ENCODE measurements around the gene LRRC39. TPM values are rescaled to one million over a fixed set of nuclear protein-coding genes. Genes with fewer than 3 reads are reported as not detected.
A peak's percentile ranks its signal among the peaks of the same experiment; 100 is the strongest.
"Not testable (repeated sequence)": the region's sequence is repeated elsewhere in the genome, so short reads cannot be mapped to it uniquely, and the experiment has no call there.

LRRC39 gene
- 164 TPM for total RNA-seq

DNA sequence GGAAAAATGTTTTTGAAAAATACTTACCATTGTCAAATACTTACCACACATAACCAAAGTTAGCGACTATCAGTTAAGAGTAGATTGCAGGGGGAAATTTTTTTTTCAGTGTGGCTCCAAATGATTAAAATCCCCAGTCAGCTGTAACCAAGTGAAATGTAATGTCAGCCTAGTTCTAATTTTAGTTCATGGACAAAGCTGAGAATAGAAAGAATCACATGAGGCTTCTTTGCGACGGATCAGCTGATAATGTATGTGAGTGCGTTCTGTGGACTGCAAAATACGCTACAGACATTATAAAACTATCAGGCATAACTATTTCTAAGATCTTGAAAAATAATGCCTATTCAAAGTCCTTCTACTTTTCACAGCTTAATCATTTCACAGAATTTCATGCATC, at the start of gene LRRC39:
Gene LRRC39, minus strand, starts transcription at position 166 of the 400 bp plus-strand sequence. CDS start 9,740 bp downstream, outside the sequence.
- Histone ChIP-seq H3K27me3 (ENCODE audit: control insufficient read depth in 3 of 3, insufficient read depth in 3 of 3, low read length in 3 of 3) (no peaks in the 10 kb centered on the region), H3K36me3 (ENCODE audit: control insufficient read depth in 3 of 3, insufficient read depth in 3 of 3, low read length in 3 of 3) (peaks cover 0 to 6% (median 5%) of the 10 kb centered on the region in 3 donors), H3K9ac (ENCODE audit: low read depth in 1 of 3, low read length in 3 of 3) (peak within 1 kb of the TSS; percentile 73 to 83 (median 77)), H3K9me3 (ENCODE audit: control insufficient read depth in 3 of 3, low read length in 3 of 3) (no peaks in the 10 kb centered on the region), H3K4me1 (ENCODE audit: control insufficient read depth in 3 of 3, insufficient read depth in 3 of 3, low read length in 3 of 3) (peaks cover 4 to 10% (median 8%) of the 10 kb centered on the region in 3 donors), H3K4me3 (ENCODE audit: low read length in 3 of 3) (peak within 1 kb of the TSS; percentile 71 to 76 (median 75)), H3K27ac (ENCODE audit: low read depth, low read length) (peak within 1 kb of the TSS; percentile 96)

GRCh38 chr1:100222428-100222827, 44.4 kb upstream of the LRRC39 start:
- H3K36me3 ChIP-seq (ENCODE audit: control insufficient read depth in 3 of 3, insufficient read depth in 3 of 3, low read length in 3 of 3), result peaks cover 0 to 9% (median 0%) of the 10 kb centered on the region in 3 donors
- H3K27me3 ChIP-seq (ENCODE audit: control insufficient read depth in 3 of 3, insufficient read depth in 3 of 3, low read length in 3 of 3), result no peaks in the 10 kb centered on the region
- no peak overlapping the region for H3K4me3 ChIP-seq (ENCODE audit: low read length in 3 of 3)
- peaks cover 4 to 7% (median 4%) of the 10 kb centered on the region in 3 donors for H3K4me1 ChIP-seq (ENCODE audit: control insufficient read depth in 3 of 3, insufficient read depth in 3 of 3, low read length in 3 of 3)
- no peak overlapping the region for H3K27ac ChIP-seq (ENCODE audit: low read depth, low read length)
- no peaks in the 10 kb centered on the region for H3K9me3 ChIP-seq (ENCODE audit: control insufficient read depth in 3 of 3, low read length in 3 of 3)
- H3K9ac ChIP-seq (ENCODE audit: low read depth in 1 of 3, low read length in 3 of 3), result no peak overlapping the region

DNA sequence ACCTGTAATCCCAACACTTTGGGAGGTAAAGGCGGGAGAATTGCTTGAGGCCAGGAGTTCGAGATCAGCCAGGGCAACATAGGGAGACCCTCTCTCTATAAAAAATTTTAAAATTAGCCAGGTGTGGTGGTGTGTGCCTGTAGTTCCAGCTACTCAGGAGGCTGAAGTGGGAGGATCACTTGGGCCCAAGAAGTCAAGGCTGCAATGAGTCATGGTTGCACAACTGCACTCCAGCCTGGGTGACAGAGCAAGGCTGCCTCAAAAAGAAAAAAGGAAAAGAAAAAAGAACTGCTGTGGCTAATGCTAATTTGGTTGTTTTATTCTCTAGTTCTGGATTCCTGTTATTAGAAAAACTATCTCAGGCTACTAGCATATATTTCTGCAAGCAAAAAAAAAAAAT, 41.8 kb upstream of the LRRC39 start:
- Histone ChIP-seq H3K9me3 (ENCODE audit: control insufficient read depth in 3 of 3, low read length in 3 of 3) (no peaks in the 10 kb centered on the region), H3K4me1 (ENCODE audit: control insufficient read depth in 3 of 3, insufficient read depth in 3 of 3, low read length in 3 of 3) (peaks cover 4 to 7% (median 4%) of the 10 kb centered on the region in 3 donors), H3K9ac (ENCODE audit: low read depth in 1 of 3, low read length in 3 of 3) (no peak overlapping the region), H3K27ac (ENCODE audit: low read depth, low read length) (no peak overlapping the region), H3K4me3 (ENCODE audit: low read length in 3 of 3) (no peak overlapping the region), H3K27me3 (ENCODE audit: control insufficient read depth in 3 of 3, insufficient read depth in 3 of 3, low read length in 3 of 3) (no peaks in the 10 kb centered on the region), H3K36me3 (ENCODE audit: control insufficient read depth in 3 of 3, insufficient read depth in 3 of 3, low read length in 3 of 3) (peaks cover 0 to 17% (median 2%) of the 10 kb centered on the region in 3 donors)

DNA sequence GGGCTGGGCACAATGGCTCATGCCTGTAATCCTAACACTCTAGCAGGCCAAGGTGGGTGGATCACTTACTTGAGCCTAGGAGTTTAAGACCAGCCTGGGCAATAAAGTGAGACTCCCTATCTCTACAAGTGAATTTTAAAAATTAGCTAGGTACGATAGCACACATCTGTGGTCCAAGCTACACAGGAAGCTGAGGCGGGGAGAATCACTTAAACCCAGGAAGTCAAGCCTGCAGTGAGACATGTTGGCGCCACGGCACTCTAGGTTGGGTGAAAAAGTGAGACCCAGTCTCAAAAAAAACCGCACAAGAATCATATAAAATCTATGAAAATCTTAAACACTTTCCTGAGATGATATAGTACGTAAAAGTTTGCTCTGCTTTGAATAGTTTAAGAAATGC, 41.4 kb upstream of the LRRC39 start:
- no peaks in the 10 kb centered on the region for H3K9me3 ChIP-seq (ENCODE audit: control insufficient read depth in 3 of 3, low read length in 3 of 3)
- peaks cover 4 to 7% (median 4%) of the 10 kb centered on the region in 3 donors for H3K4me1 ChIP-seq (ENCODE audit: control insufficient read depth in 3 of 3, insufficient read depth in 3 of 3, low read length in 3 of 3)
- no peaks in the 10 kb centered on the region for H3K27me3 ChIP-seq (ENCODE audit: control insufficient read depth in 3 of 3, insufficient read depth in 3 of 3, low read length in 3 of 3)
- H3K36me3 ChIP-seq (ENCODE audit: control insufficient read depth in 3 of 3, insufficient read depth in 3 of 3, low read length in 3 of 3), result peaks cover 0 to 20% (median 6%) of the 10 kb centered on the region in 3 donors
- no peak overlapping the region for H3K27ac ChIP-seq (ENCODE audit: low read depth, low read length)
- H3K4me3 ChIP-seq (ENCODE audit: low read length in 3 of 3), result no peak overlapping the region
- no peak overlapping the region for H3K9ac ChIP-seq (ENCODE audit: low read depth in 1 of 3, low read length in 3 of 3)

DNA sequence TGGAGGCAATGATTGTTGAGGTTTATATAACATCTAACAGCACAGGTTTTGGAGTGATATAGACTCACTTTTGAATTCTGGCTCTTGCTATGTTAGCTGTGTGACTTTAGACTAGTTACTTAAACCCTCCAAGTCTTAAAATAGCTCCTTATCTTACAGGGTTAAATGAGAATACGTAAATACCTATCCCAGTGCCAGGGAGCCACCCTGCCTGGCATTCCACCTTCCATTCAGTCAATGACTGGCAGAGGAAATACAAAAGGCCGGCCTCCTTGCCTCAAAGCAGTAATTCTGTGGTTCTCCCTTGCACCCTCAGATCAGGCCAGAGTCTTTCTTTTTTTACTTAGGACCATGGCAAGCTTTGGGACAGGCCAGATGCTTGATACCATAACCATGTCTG, 39.8 kb upstream of the LRRC39 start:
- H3K36me3 ChIP-seq (ENCODE audit: control insufficient read depth in 3 of 3, insufficient read depth in 3 of 3, low read length in 3 of 3), result peaks cover 6 to 30% (median 18%) of the 10 kb centered on the region in 3 donors
- H3K4me3 ChIP-seq (ENCODE audit: low read length in 3 of 3), result no peak overlapping the region
- peaks cover 4 to 7% (median 4%) of the 10 kb centered on the region in 3 donors for H3K4me1 ChIP-seq (ENCODE audit: control insufficient read depth in 3 of 3, insufficient read depth in 3 of 3, low read length in 3 of 3)
- peak overlapping the region; percentile 10 for H3K27ac ChIP-seq (ENCODE audit: low read depth, low read length)
- no peaks in the 10 kb centered on the region for H3K9me3 ChIP-seq (ENCODE audit: control insufficient read depth in 3 of 3, low read length in 3 of 3)
- H3K27me3 ChIP-seq (ENCODE audit: control insufficient read depth in 3 of 3, insufficient read depth in 3 of 3, low read length in 3 of 3), result no peaks in the 10 kb centered on the region
- peak overlapping the region in 1 of 3 donors; percentile 43 for H3K9ac ChIP-seq (ENCODE audit: low read depth in 1 of 3, low read length in 3 of 3)

GRCh38 chr1:100215101-100215500, 37.0 kb upstream of the LRRC39 start:
- Histone ChIP-seq H3K4me1 (ENCODE audit: control insufficient read depth in 3 of 3, insufficient read depth in 3 of 3, low read length in 3 of 3) (peaks cover 4 to 7% (median 4%) of the 10 kb centered on the region in 3 donors), H3K27ac (ENCODE audit: low read depth, low read length) (no peak overlapping the region), H3K36me3 (ENCODE audit: control insufficient read depth in 3 of 3, insufficient read depth in 3 of 3, low read length in 3 of 3) (peaks cover 11 to 37% (median 34%) of the 10 kb centered on the region in 3 donors), H3K9ac (ENCODE audit: low read depth in 1 of 3, low read length in 3 of 3) (no peak overlapping the region), H3K27me3 (ENCODE audit: control insufficient read depth in 3 of 3, insufficient read depth in 3 of 3, low read length in 3 of 3) (no peaks in the 10 kb centered on the region), H3K4me3 (ENCODE audit: low read length in 3 of 3) (no peak overlapping the region), H3K9me3 (ENCODE audit: control insufficient read depth in 3 of 3, low read length in 3 of 3) (no peaks in the 10 kb centered on the region)

GRCh38 chr1:100213141-100213540, 35.1 kb upstream of the LRRC39 start:
- Histone ChIP-seq H3K36me3 (ENCODE audit: control insufficient read depth in 3 of 3, insufficient read depth in 3 of 3, low read length in 3 of 3) (peaks cover 12 to 39% (median 39%) of the 10 kb centered on the region in 3 donors), H3K9me3 (ENCODE audit: control insufficient read depth in 3 of 3, low read length in 3 of 3) (no peaks in the 10 kb centered on the region), H3K4me1 (ENCODE audit: control insufficient read depth in 3 of 3, insufficient read depth in 3 of 3, low read length in 3 of 3) (peaks cover 3 to 6% (median 3%) of the 10 kb centered on the region in 3 donors), H3K9ac (ENCODE audit: low read depth in 1 of 3, low read length in 3 of 3) (no peak overlapping the region), H3K27ac (ENCODE audit: low read depth, low read length) (no peak overlapping the region), H3K27me3 (ENCODE audit: control insufficient read depth in 3 of 3, insufficient read depth in 3 of 3, low read length in 3 of 3) (no peaks in the 10 kb centered on the region), H3K4me3 (ENCODE audit: low read length in 3 of 3) (no peak overlapping the region)

DNA sequence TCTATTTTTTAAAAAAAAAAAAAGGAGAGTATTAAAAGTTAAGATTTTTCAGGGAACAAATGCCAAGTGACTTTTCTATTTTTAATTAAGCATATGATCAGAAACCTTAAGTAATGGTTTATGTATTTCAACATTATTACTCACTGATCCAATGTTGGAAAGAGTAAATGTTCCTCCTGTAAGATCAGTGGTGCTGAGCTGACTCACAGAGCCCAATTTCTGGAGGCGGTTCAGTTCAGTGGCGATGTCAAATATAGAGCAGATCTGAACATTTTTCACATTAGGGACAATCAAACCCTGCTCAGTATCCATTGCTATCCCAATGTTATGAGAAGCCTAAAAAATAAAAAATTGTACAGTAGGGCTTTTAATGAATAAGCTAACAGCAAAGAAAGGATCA, 28.2 kb upstream of the LRRC39 start:
- no peak overlapping the region for H3K4me3 ChIP-seq (ENCODE audit: low read length in 3 of 3)
- H3K27me3 ChIP-seq (ENCODE audit: control insufficient read depth in 3 of 3, insufficient read depth in 3 of 3, low read length in 3 of 3), result no peaks in the 10 kb centered on the region
- no peaks in the 10 kb centered on the region for H3K9me3 ChIP-seq (ENCODE audit: control insufficient read depth in 3 of 3, low read length in 3 of 3)
- H3K9ac ChIP-seq (ENCODE audit: low read depth in 1 of 3, low read length in 3 of 3), result no peak overlapping the region
- H3K27ac ChIP-seq (ENCODE audit: low read depth, low read length), result no peak overlapping the region
- peaks cover 4 to 17% (median 12%) of the 10 kb centered on the region in 3 donors for H3K36me3 ChIP-seq (ENCODE audit: control insufficient read depth in 3 of 3, insufficient read depth in 3 of 3, low read length in 3 of 3)
- no peaks in the 10 kb centered on the region for H3K4me1 ChIP-seq (ENCODE audit: control insufficient read depth in 3 of 3, insufficient read depth in 3 of 3, low read length in 3 of 3)

DNA sequence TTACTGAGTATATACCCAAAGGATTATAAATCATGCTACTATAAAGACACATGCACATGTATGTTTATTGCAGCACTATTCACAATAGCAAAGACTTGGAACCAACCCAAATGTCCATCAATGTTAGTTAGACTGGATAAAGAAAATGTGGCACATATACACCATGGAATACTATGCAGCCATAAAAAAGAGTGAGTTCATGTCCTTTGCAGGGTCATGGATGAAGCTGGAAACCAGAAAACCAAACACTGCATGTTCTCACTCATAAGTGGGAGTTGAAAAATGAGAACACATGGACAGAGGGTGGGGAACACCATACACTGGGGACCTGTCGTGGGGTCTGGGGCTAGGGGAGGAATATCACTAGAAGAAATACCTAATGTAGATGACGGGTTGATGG, 27.5 kb upstream of the LRRC39 start:
- not testable (repeated sequence) for H3K9ac ChIP-seq (ENCODE audit: low read depth in 1 of 3, low read length in 3 of 3); H3K27me3 ChIP-seq (ENCODE audit: control insufficient read depth in 3 of 3, insufficient read depth in 3 of 3, low read length in 3 of 3); H3K4me1 ChIP-seq (ENCODE audit: control insufficient read depth in 3 of 3, insufficient read depth in 3 of 3, low read length in 3 of 3); H3K4me3 ChIP-seq (ENCODE audit: low read length in 3 of 3); H3K9me3 ChIP-seq (ENCODE audit: control insufficient read depth in 3 of 3, low read length in 3 of 3); H3K27ac ChIP-seq (ENCODE audit: low read depth, low read length)
- peaks cover 4 to 13% (median 11%) of the 10 kb centered on the region in 3 donors for H3K36me3 ChIP-seq (ENCODE audit: control insufficient read depth in 3 of 3, insufficient read depth in 3 of 3, low read length in 3 of 3)

DNA sequence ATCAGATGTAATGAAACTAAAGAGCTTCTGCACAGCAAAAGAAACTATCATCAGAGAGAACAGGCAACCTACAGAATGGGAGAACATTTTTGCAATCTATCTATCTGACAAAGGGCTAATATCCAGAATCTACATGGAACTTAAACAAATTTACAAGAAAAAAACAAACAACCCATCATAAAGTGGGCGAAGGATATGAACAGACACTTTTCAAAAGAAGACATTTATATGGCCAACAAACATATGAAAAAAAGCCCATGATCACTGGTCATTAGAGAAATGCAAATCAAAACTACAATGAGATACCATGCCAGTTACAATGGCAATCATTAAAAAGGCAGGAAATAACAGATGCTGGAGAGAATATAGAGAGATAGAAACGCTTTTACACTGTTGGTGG, 27.0 kb upstream of the LRRC39 start:
- H3K36me3 ChIP-seq (ENCODE audit: control insufficient read depth in 3 of 3, insufficient read depth in 3 of 3, low read length in 3 of 3), result peaks cover 4 to 15% (median 13%) of the 10 kb centered on the region in 3 donors
- not testable (repeated sequence) for H3K27me3 ChIP-seq (ENCODE audit: control insufficient read depth in 3 of 3, insufficient read depth in 3 of 3, low read length in 3 of 3); H3K27ac ChIP-seq (ENCODE audit: low read depth, low read length); H3K4me1 ChIP-seq (ENCODE audit: control insufficient read depth in 3 of 3, insufficient read depth in 3 of 3, low read length in 3 of 3); H3K9ac ChIP-seq (ENCODE audit: low read depth in 1 of 3, low read length in 3 of 3); H3K4me3 ChIP-seq (ENCODE audit: low read length in 3 of 3); H3K9me3 ChIP-seq (ENCODE audit: control insufficient read depth in 3 of 3, low read length in 3 of 3)

Data from skeletal muscle tissue (tissue), 4 donors.